SK-N-SH treated with all-trans-retinoic acid at 6 μM for 48 hours (cell line): Measurements from ENCODE around the gene LOC128125822.

Source experiments
- ESRRG ChIP-seq: fragments of 250-450 bp; sonication (Bioruptor Pico); IDR thresholded peaks from 2 replicates; pipeline ENCODE4 v1.6.1; 2021; ENCODE audit warnings: mild to moderate bottlenecking
- SNAI2 ChIP-seq: fragments of 250-450 bp; sonication (Bioruptor Pico); IDR thresholded peaks from 2 replicates; pipeline ENCODE4 v1.5.0; 2020; ENCODE audit warnings: mild to moderate bottlenecking, moderate library complexity
- TF ChIP-seq, protein P1 (sequence below): fragments of 250-450 bp; sonication (Bioruptor Pico); IDR thresholded peaks from 2 replicates; pipeline ENCODE4 v1.5.0; 2020; ENCODE audit warnings: mild to moderate bottlenecking, moderate library complexity
- TF ChIP-seq, protein P2 (sequence below): fragments of 250-450 bp; sonication (Bioruptor Pico); IDR thresholded peaks from 2 replicates; pipeline ENCODE4 v1.5.1; 2020; ENCODE audit warnings: low read depth, mild to moderate bottlenecking, moderate library complexity
- TF ChIP-seq, protein P3 (sequence below): fragments of 250-450 bp; sonication (Bioruptor Pico); IDR thresholded peaks from 2 replicates; pipeline ENCODE4 v1.8.0; 2020; ENCODE audit warnings: mild to moderate bottlenecking, moderate library complexity, borderline replicate concordance

DNA sequence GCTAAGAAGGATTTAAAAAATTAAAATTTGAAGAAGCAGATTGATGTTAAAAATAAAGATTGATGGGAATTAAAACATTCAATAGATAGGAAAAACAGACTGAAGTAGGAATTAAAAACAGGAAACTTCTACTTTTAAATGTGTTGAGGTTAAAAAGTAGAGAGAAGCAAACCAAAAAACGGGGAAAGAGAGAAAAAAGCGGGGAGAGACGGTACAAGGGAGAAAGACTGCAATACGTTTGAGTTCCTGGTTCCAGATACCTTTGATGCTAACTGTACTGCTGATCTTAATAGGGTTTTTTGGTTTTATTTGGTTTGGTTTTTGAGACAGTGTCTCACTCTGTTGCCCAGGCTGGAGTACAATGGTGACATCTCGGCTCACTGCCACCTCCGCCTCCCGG, 27.0 kb downstream of the LOC128125822 start:
- TF ChIP-seq, protein P1, sequence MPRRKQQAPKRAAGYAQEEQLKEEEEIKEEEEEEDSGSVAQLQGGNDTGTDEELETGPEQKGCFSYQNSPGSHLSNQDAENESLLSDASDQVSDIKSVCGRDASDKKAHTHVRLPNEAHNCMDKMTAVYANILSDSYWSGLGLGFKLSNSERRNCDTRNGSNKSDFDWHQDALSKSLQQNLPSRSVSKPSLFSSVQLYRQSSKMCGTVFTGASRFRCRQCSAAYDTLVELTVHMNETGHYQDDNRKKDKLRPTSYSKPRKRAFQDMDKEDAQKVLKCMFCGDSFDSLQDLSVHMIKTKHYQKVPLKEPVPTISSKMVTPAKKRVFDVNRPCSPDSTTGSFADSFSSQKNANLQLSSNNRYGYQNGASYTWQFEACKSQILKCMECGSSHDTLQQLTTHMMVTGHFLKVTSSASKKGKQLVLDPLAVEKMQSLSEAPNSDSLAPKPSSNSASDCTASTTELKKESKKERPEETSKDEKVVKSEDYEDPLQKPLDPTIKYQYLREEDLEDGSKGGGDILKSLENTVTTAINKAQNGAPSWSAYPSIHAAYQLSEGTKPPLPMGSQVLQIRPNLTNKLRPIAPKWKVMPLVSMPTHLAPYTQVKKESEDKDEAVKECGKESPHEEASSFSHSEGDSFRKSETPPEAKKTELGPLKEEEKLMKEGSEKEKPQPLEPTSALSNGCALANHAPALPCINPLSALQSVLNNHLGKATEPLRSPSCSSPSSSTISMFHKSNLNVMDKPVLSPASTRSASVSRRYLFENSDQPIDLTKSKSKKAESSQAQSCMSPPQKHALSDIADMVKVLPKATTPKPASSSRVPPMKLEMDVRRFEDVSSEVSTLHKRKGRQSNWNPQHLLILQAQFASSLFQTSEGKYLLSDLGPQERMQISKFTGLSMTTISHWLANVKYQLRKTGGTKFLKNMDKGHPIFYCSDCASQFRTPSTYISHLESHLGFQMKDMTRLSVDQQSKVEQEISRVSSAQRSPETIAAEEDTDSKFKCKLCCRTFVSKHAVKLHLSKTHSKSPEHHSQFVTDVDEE = no peak
- TF ChIP-seq, protein P2, sequence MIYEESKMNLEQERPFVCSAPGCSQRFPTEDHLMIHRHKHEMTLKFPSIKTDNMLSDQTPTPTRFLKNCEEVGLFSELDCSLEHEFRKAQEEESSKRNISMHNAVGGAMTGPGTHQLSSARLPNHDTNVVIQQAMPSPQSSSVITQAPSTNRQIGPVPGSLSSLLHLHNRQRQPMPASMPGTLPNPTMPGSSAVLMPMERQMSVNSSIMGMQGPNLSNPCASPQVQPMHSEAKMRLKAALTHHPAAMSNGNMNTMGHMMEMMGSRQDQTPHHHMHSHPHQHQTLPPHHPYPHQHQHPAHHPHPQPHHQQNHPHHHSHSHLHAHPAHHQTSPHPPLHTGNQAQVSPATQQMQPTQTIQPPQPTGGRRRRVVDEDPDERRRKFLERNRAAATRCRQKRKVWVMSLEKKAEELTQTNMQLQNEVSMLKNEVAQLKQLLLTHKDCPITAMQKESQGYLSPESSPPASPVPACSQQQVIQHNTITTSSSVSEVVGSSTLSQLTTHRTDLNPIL (CRISPR knock-in tag) = no peak
- TF ChIP-seq ESRRG = no peak
- TF ChIP-seq, protein P3, sequence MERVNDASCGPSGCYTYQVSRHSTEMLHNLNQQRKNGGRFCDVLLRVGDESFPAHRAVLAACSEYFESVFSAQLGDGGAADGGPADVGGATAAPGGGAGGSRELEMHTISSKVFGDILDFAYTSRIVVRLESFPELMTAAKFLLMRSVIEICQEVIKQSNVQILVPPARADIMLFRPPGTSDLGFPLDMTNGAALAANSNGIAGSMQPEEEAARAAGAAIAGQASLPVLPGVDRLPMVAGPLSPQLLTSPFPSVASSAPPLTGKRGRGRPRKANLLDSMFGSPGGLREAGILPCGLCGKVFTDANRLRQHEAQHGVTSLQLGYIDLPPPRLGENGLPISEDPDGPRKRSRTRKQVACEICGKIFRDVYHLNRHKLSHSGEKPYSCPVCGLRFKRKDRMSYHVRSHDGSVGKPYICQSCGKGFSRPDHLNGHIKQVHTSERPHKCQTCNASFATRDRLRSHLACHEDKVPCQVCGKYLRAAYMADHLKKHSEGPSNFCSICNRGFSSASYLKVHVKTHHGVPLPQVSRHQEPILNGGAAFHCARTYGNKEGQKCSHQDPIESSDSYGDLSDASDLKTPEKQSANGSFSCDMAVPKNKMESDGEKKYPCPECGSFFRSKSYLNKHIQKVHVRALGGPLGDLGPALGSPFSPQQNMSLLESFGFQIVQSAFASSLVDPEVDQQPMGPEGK (CRISPR knock-in tag) = no peak
- no peak for TF ChIP-seq SNAI2
